CD4-positive, alpha-beta T cell treated with Interleukin-10 for 1 hour (primary cell): ENCODE results near the gene ADAMTS13.
"Not testable (repeated sequence)": the region's sequence is repeated elsewhere in the genome, so short reads cannot be mapped to it uniquely, and the experiment has no call there.

Experiments
- DNase-seq: peaks from one replicate; pipeline ENCODE4 v3.0.0-alpha.2; 2020

Gene ADAMTS13

DNA sequence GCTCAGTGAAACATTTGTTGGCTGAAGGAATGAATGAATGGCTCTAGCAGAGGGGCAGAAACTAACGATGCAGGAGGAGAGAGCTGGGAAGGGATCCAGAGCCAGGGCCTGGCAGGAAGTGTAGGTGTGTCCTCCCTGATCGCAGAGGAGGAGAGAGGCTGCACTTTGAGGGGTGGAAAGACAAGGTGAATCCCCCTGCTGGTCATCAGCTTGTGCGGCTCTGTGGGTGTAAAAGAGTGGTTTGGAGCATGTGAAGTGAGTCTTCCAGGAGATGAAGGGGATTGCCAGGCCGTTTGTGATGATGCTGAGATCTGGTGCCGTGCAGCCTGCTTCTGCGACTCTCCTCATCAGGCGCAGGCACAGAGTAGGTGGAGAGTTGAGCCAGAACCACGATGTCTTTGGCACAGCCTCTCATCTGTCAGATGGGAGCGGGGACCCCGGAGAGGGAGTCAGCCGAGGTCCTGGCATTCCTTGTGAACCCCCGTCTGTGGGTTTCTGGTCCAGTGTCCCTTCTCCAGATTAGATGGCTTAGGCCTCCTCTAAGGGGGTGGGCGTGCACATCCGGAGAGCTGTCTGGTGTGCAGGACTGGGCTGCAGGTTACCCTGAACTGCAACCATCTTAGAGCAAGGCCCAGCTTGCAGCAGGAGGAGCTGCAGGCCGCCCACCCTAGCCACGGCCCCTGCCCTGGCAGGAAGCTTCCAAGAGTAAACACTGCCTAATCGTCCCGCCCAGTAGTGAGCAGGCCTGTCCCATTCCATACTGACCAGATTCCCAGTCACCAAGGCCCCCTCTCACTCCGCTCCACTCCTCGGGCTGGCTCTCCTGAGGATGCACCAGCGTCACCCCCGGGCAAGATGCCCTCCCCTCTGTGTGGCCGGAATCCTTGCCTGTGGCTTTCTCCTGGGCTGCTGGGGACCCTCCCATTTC, at the start of gene ADAMTS13:
Gene ADAMTS13, plus strand, starts transcription at position 753 of the 928 bp plus-strand sequence. Its CDS starts 77 bp downstream, at position 830.
- peak; percentile 31 for DNase-seq

DNA sequence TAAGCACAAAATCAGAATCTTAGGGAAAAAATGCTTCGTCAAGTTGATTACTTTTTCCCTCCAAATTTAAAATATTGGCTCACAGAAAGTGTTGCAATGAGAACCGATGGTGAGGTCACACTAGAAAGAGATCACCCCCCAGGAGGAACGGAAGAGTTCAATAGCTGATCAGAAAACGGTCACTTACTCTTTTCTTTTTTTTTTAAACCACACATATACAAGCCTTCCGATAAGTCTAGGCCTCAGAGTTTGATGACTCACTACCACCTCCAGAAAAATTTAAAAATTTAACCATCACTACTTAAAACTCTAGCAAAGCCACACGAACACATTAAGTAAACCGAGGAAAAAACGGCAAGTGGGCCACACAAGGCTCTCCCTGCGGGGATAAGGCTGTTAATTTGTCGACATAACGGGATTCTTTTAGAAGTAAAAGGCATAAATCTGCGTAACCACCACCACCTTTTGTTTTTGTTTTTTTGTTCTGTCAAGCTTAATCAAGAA, 47.5 kb upstream of the ADAMTS13 start:
- DNase-seq, result peak; percentile 65

GRCh38 chr9:133375116-133375723, 46.9 kb upstream of the ADAMTS13 start:
- DNase-seq, result no peak

DNA sequence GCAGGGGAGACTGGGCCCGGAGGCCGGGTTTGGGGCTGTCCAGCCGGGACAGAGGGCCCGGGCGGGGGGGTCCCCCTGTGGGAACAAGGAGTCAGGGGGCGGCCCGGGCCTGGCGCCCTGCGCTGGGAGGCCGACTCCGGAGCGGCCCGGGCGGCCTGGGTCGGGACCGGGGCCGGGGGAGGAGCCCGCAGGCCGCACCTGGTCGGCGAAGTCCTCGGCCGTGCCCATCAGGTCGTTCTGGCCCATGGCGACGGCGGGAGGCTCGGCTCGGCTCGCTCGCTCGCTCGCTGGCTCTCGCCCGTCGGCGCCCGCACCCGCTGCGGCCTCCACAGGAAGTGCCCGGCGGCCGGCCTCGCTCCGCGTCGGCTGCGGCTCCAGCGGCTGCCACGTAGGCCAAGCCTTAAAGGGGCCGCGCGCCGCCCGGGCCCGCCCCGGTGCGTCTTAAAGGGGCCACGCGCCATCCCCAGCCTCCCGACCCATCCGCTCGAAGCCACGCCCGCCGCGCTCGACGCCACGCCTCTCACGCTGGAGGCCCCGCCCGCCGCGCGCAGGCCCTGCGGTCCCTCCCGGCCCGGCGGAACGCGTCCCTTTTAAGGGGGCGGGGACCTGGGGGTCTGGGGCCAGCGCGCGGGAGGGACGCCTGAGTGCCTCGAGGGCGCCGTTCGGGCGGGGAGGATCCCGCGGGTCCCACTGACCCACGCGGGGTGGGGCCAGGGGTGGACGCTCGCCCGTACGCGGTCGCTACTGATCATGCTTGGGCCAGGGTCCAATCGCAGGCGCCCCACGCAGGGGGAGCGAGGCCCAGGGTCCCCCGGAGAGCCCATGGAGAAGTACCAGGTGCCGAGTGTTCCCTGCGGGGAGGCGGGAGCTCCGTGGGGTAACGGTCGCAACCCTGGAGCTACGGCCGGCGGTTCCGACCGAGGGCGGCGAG, 46.2 kb upstream of the ADAMTS13 start, which contains the start of the genes STKLD1 and SURF4:
Gene STKLD1, plus strand, starts transcription at position 643 of the 931 bp plus-strand sequence. Its CDS starts 108 bp downstream, at position 751.
Gene SURF4, minus strand, starts transcription at position 337 of the 931 bp plus-strand sequence. Its CDS starts 91 bp downstream, at position 246.
- DNase-seq, result peak; percentile 95

DNA sequence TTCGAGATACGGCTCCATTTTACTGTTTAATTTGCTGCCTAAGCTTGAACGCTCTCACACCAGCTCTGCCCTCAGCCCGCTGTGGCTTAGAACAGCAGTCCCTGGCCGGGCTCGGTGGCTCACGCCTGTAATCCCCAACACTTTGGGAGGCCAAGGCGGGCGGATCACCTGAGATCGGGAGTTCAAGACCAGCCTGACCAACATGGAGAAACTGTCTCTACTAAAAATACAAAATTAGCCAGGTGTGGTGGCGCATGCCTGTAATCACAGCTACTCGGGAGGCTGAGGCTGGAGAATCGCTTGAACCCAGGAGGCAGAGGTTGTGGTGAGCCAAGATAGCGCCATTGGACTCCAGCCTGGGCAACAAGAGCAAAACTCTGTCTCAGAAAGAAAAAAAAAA, 44.9 kb upstream of the ADAMTS13 start:
- not testable (repeated sequence) for DNase-seq

GRCh38 chr9:133377721-133378216, 44.4 kb upstream of the ADAMTS13 start:
- DNase-seq, result no peak

GRCh38 chr9:133378408-133378962, 43.7 kb upstream of the ADAMTS13 start:
- DNase-seq, result no peak

- DNase-seq, result no peak
These were observed 42.7 kb upstream of the ADAMTS13 start for GRCh38 chr9:133379153-133380086.

DNA sequence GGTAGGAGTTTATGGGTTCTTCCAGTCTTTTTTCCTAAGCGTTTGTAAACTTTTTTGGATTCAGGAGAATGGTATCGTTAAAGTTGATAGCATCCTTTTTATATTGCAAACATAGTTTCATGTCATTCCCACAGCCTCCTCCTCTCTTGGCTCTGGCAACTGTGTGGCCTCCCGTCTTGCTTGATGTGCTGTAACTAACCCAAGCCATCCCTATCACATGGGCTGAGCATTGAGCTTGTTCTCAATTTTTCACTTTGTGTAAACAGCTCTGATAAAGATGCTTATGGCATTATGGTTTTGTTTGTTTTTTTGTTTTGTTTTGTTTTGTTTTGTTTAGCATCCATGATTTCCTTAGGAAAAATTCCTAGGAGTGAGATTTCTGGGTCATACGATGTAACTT, 41.4 kb upstream of the ADAMTS13 start:
- DNase-seq, result no peak

DNA sequence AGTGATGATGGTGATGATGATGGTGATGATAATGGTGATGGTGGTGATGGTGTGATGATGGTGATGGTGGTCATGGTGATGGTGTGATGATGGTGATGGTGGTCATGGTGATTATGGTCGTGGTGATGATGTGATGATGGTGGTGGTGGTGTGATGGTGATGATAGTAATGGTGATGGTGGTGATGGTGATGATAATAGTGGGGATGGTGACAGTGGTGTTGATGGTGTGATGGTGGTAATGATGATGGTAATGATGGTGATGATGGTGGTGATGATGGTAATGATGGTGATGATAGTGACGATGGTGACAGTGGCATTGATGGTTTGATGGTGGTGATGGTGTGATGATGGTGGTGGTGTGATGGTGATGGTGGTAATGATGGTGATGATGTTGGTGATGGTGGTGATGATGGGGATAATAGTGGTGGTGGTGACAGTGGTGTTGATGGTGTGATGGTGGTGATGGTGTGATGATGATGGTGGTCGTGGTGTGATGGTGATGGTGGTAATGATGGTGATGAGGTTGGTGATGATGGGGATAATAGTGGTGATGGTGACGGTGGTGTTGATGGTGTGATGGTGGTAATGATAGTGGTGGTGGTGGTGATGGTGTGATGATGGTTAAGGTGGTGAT, 39.5 kb upstream of the ADAMTS13 start:
- DNase-seq, result no peak

DNA sequence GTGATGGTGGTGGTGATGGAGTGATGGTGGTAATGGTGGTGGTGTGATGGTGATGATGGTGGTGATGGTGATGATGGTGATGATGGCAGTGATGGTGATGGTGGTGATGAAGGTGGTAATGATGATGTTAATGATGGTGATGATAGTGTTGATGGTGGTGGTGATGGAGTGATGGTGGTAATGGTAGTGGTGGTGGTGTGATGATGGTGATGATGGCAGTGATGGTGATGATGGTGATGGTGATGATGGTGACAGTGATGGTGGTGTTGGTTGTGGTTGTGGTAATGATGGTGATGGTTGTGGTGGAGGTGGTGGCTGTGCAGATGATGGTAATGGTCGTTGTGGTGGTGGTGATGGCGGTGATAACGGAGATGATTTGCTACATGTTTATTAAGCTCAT, 38.7 kb upstream of the ADAMTS13 start:
- DNase-seq, result no peak

DNA sequence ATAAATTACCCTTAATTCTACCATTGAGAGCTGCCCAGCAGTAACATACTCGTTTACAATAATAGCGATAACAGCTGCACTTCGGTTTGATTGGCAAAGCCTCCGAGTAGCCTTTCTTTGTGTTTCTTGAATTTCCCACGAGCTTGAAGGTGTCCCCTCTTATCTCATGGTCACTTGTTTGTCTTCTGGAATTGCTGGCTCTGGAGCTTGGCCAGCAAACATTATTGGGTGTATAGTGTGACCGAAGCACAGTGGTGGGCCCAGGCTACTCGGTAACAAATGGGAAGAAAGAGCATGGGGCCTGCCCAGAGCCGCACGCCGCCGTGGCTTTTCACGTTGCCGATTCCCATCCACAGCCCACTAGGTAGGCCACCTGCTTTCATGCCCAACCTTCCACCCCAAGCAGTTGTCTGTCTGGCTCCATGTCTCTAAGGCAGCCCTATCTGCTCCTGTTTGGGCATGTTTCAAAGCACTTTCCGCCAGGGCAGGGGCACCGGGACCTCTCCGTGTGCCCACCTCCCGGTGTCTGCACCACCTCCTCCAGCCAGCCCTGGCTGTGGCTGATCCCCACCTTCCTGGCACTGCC, 37.3 kb upstream of the ADAMTS13 start:
- no peak for DNase-seq

DNA sequence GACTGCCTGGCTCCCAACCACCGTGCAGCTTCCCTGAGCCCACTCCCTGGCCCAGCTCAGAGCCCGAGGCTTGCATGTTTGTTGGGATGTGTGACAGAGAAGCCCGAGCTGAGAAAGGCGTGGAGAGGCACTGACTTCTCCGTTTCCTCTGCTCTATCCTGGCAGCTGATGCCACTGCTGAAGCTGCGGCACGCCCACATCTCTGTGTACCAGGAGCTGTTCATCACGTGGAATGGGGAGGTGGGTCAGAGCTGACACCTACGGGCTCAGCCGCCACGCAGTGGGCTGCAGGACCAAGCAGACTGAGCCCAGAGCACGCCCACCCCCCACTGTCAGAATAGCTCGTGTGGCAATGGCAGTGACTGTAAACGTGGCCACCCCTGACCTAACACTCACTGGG, 36.7 kb upstream of the ADAMTS13 start:
- DNase-seq, result no peak

DNA sequence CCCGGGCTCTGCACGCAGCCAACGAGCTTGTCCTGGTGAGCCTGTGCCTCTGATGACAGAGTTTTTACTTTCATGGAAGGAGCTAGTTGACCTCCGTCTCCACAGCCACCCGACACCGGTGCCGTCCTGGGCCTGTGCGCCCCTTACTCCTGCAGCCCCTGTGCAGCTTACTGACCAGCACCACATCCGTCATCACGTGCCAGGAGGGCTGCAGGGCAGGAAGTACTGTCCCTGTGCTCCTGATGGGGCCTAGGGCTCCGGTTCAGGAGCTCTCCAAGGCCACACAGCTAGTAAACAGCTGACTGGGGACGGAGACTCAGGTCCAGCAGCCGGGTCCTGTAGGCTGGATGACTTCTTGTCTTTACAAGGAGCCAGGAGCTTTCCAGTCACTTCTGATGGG, 35.8 kb upstream of the ADAMTS13 start:
- no peak for DNase-seq

- no peak for DNase-seq
These were observed 34.5 kb upstream of the ADAMTS13 start for GRCh38 chr9:133387680-133388079.

GRCh38 chr9:133389025-133389557, 33.1 kb upstream of the ADAMTS13 start:
- no peak for DNase-seq

GRCh38 chr9:133389562-133389961, 32.6 kb upstream of the ADAMTS13 start:
- no peak for DNase-seq

DNA sequence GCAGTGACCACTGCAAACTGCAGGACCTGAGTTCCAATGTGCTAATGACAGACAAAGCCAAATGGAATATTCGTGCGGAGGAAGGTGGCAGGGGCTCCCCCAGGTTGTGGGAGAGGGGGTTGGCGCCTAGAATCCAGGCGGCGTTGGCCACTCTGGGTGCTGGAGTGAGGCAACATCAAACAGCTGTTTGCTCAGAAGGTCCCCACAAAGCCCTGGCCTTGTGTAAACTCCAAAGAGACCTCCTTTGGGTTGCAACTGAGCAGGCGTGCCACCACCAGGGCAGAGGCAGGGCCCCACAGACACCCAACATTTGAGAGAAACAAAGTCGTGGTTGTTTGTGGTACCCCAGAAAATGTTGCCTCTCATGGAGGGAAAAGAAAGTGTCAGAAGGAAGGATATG, 31.5 kb upstream of the ADAMTS13 start:
- DNase-seq, result no peak

GRCh38 chr9:133391449-133391848, 30.7 kb upstream of the ADAMTS13 start:
- DNase-seq, result not testable (repeated sequence)

DNA sequence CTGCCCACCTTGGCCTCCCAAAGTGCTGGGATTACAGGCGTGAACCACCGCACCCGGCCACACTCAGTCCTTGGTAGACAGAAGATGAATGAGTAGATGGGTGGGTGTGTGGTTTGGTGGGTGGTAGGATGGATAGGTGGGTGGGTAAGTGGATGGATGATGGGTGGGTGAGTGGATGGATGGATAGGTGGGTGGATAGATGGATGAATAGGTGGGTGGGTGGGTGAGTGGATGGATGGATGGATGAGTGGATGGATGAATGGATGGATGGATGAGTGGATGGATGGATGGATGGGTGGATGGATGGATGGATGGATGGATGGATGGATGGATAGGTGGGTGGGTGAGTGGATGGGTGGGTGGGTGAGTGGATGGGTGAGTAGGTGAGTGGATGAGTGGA, 29.9 kb upstream of the ADAMTS13 start:
- not testable (repeated sequence) for DNase-seq
